Measurements from ENCODE around the gene HOXA13. TPM values are rescaled to one million over a fixed set of nuclear protein-coding genes. Genes with fewer than 3 reads are reported as not detected.
A peak's percentile ranks its signal among the peaks of the same experiment; 100 is the strongest.

Gene HOXA13
- polyA plus RNA-seq, 1 donor from 2014 or later: not detected

DNA sequence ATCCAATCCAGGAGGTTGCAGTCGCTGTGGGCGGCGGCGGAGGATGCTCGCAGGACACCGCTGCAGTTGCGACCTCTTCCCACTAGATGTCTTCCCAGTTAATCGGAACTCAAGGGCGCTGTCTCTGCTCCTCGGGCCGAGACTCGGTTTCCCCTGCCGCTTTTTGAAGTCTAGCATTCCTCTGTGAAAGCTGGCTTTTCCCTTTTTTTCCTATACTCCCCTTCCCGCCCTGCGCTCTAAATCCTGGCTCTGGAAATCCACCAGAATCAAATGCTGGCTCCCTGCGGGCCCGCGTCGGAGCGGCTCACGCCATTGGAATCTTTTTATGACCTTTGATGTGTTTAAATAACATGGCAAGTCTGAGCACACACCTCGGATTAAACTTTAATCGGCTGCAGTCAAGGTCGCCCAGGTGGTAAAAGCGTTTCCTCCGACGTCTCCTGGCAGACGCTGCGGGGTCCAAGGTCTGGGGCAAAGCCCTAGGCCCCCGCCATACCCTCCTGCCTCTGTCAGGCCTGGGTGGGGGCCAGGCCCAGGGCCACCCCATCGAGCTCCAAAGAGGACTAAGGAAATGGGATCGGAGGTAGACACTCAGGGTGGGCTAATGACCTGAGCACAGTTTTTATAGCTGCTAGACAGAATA, 10.7 kb upstream of the HOXA13 start:
- Histone ChIP-seq H3K4me3 (ENCODE audit: low read length) (no peak overlapping the region), H3F3A (ENCODE audit: insufficient read depth, low read length, poor library complexity, severe bottlenecking) (no peaks in the 10 kb centered on the region), H3K27me3 (ENCODE audit: insufficient read depth, low read depth, low read length) (peaks cover 100% of the 10 kb centered on the region), H3K36me3 (ENCODE audit: insufficient read depth, low read length) (no peaks in the 10 kb centered on the region), H4K20me1 (ENCODE audit: insufficient read depth) (no peaks in the 10 kb centered on the region), H3K9me2 (ENCODE audit: insufficient read depth, low read length) (no peaks in the 10 kb centered on the region), H3K27ac (ENCODE audit: low read length) (no peak overlapping the region), H3K79me2 (replicated peaks; ENCODE audit: insufficient read depth, low read length) (no peaks in the 10 kb centered on the region), H3K9me3 (ENCODE audit: low read length) (no peaks in the 10 kb centered on the region), H2AFZ (ENCODE audit: low read depth, low read length) (no peak overlapping the region), H3K9ac (ENCODE audit: low read length) (no peak overlapping the region), H3K4me2 (ENCODE audit: low read length) (no peak overlapping the region)
- TF ChIP-seq SMC3 (conservative IDR thresholded peaks at IDR 0.05; ENCODE audit: poor library complexity) (peak; percentile 76), TAF1 (IDR thresholded peaks at IDR 0.05; ENCODE audit: low read depth) (no peak), RAD21 (conservative IDR thresholded peaks at IDR 0.05) (peak; percentile 67)
- TF ChIP-seq, protein P1, sequence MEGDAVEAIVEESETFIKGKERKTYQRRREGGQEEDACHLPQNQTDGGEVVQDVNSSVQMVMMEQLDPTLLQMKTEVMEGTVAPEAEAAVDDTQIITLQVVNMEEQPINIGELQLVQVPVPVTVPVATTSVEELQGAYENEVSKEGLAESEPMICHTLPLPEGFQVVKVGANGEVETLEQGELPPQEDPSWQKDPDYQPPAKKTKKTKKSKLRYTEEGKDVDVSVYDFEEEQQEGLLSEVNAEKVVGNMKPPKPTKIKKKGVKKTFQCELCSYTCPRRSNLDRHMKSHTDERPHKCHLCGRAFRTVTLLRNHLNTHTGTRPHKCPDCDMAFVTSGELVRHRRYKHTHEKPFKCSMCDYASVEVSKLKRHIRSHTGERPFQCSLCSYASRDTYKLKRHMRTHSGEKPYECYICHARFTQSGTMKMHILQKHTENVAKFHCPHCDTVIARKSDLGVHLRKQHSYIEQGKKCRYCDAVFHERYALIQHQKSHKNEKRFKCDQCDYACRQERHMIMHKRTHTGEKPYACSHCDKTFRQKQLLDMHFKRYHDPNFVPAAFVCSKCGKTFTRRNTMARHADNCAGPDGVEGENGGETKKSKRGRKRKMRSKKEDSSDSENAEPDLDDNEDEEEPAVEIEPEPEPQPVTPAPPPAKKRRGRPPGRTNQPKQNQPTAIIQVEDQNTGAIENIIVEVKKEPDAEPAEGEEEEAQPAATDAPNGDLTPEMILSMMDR (IDR thresholded peaks at IDR 0.05; ENCODE audit: poor library complexity, severe bottlenecking): peak; percentile 71

DNA sequence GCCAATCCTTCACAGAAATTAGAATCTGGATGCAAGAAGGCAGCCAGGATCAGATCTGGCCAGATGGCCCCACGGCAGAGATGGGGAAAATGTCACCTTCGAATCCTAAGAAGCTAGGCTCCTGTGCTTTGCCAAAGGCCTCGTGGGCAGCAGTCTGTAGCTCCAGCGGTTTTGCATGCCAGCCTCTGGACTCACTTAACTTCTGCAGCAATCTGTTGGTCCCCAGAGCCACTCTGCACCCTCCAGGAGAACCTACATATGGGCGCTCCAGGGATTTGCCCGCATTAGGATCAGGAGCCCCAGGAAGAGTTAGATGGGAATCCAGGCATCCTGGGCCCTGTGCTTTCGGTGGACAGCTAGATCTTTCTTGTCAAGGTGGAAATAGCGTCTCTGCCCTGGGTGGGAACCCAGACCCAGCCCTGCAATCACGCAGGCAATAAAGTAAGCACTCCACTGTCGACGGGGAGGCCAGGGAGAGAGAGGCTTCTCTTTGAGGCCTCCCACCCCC, 10.1 kb upstream of the HOXA13 start:
- Histone ChIP-seq H4K20me1 (ENCODE audit: insufficient read depth) (no peaks in the 10 kb centered on the region), H3K36me3 (ENCODE audit: insufficient read depth, low read length) (no peaks in the 10 kb centered on the region), H3K9me2 (ENCODE audit: insufficient read depth, low read length) (no peaks in the 10 kb centered on the region), H3K4me3 (ENCODE audit: low read length) (no peak overlapping the region), H3K9ac (ENCODE audit: low read length) (no peak overlapping the region), H3K4me2 (ENCODE audit: low read length) (no peak overlapping the region), H3K27ac (ENCODE audit: low read length) (no peak overlapping the region), H2AFZ (ENCODE audit: low read depth, low read length) (no peak overlapping the region), H3K27me3 (ENCODE audit: insufficient read depth, low read depth, low read length) (peaks cover 100% of the 10 kb centered on the region), H3K9me3 (ENCODE audit: low read length) (no peaks in the 10 kb centered on the region), H3F3A (ENCODE audit: insufficient read depth, low read length, poor library complexity, severe bottlenecking) (no peaks in the 10 kb centered on the region), H3K79me2 (replicated peaks; ENCODE audit: insufficient read depth, low read length) (no peaks in the 10 kb centered on the region)
- TF ChIP-seq MXI1 (conservative IDR thresholded peaks at IDR 0.05; ENCODE audit: poor library complexity, severe bottlenecking) (no peak), TAF1 (IDR thresholded peaks at IDR 0.05; ENCODE audit: low read depth) (no peak), EP300 (conservative IDR thresholded peaks at IDR 0.05; ENCODE audit: poor library complexity, severe bottlenecking) (no peak), POLR2AphosphoS5 (IDR thresholded peaks at IDR 0.05) (no peak), EZH2 (IDR thresholded peaks at IDR 0.05; ENCODE audit: borderline replicate concordance, insufficient read depth, low read length, poor library complexity, severe bottlenecking) (no peak), SMC3 (conservative IDR thresholded peaks at IDR 0.05; ENCODE audit: poor library complexity) (no peak), RAD21 (conservative IDR thresholded peaks at IDR 0.05) (no peak)
- TF ChIP-seq, protein P1 (IDR thresholded peaks at IDR 0.05; ENCODE audit: poor library complexity, severe bottlenecking): no peak
- TF ChIP-seq, protein P2, sequence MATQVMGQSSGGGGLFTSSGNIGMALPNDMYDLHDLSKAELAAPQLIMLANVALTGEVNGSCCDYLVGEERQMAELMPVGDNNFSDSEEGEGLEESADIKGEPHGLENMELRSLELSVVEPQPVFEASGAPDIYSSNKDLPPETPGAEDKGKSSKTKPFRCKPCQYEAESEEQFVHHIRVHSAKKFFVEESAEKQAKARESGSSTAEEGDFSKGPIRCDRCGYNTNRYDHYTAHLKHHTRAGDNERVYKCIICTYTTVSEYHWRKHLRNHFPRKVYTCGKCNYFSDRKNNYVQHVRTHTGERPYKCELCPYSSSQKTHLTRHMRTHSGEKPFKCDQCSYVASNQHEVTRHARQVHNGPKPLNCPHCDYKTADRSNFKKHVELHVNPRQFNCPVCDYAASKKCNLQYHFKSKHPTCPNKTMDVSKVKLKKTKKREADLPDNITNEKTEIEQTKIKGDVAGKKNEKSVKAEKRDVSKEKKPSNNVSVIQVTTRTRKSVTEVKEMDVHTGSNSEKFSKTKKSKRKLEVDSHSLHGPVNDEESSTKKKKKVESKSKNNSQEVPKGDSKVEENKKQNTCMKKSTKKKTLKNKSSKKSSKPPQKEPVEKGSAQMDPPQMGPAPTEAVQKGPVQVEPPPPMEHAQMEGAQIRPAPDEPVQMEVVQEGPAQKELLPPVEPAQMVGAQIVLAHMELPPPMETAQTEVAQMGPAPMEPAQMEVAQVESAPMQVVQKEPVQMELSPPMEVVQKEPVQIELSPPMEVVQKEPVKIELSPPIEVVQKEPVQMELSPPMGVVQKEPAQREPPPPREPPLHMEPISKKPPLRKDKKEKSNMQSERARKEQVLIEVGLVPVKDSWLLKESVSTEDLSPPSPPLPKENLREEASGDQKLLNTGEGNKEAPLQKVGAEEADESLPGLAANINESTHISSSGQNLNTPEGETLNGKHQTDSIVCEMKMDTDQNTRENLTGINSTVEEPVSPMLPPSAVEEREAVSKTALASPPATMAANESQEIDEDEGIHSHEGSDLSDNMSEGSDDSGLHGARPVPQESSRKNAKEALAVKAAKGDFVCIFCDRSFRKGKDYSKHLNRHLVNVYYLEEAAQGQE (IDR thresholded peaks at IDR 0.05; ENCODE audit: borderline replicate concordance): no peak

Data from neural cell (in vitro differentiated cells).